ENCODE measurements around the gene ZNF644. TPM values are rescaled to one million over a fixed set of nuclear protein-coding genes. Genes with fewer than 3 reads are reported as not detected.

Gene ZNF644
- total and polyA plus RNA-seq, 11 donors: 15.2 to 46.6 (median 31.4) TPM

- no peak for ATAC-seq
- H3K4me3 ChIP-seq: no peak overlapping the region
- TF ChIP-seq CTCF (IDR thresholded peaks at IDR 0.05) (no peak), POLR2A (IDR thresholded peaks at IDR 0.05) (no peak)
- no peaks in the 10 kb centered on the region for H3K36me3 ChIP-seq
- DNase-seq: no peak
- H3K9me3 ChIP-seq: peaks cover 0 to 13% (median 0%) of the 10 kb centered on the region in 12 donors
- peaks cover 0 to 16% (median 4%) of the 10 kb centered on the region in 12 donors for H3K4me1 ChIP-seq
- H3K27ac ChIP-seq: no peak overlapping the region
- no peaks in the 10 kb centered on the region for H3K27me3 ChIP-seq
- intact Hi-C loops (cut with DNase I): loop anchor here in 1 of 10 donors (10.0 kb wide), 1 partner anchor 233 kb away; no protein-coding TSS in a partner anchor
Measured at GRCh38 chr1:90957497-90957896, 64.3 kb downstream of the ZNF644 start.

DNA sequence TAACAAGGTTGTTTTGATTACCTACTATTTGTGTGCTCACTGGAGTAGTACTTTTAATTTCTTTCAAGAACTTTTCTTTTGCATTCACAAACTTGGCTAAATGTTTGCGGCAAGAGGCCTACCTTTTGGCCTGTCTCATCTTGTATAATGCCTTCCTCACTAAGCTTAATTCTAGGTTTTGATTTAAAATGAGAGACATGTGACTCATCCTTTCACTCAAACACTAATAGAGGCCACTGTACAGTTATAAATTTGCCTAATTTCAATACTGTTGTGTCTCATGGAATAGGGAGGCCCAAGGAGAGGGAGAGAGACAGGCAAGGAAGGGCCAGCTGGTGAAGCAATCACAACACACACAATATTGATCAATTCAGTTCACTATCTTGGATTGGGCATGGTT is 66.1 kb downstream of the ZNF644 start:
- no peak for DNase-seq
- H3K27ac ChIP-seq: no peak overlapping the region
- intact Hi-C loops (cut with DNase I): loop anchor here in 1 of 10 donors (10.0 kb wide), 1 partner anchor 231 kb away; no protein-coding TSS in a partner anchor
- TF ChIP-seq CTCF (IDR thresholded peaks at IDR 0.05) (no peak), POLR2A (IDR thresholded peaks at IDR 0.05) (no peak)
- peaks cover 0 to 13% (median 0%) of the 10 kb centered on the region in 12 donors for H3K9me3 ChIP-seq
- 91 to 100% (median 94%) methylated on average over 1 of the region's 1 CpG for WGBS, 4 donors
- peaks cover 0 to 23% (median 4%) of the 10 kb centered on the region in 12 donors for H3K4me1 ChIP-seq
- H3K36me3 ChIP-seq: no peaks in the 10 kb centered on the region
- no peak overlapping the region for H3K4me3 ChIP-seq
- no peaks in the 10 kb centered on the region for H3K27me3 ChIP-seq
- no peak for ATAC-seq

- Histone ChIP-seq H3K9me3 (peaks cover 0 to 6% (median 0%) of the 10 kb centered on the region in 12 donors), H3K4me1 (peaks cover 0 to 25% (median 8%) of the 10 kb centered on the region in 12 donors), H3K27ac (no peak overlapping the region), H3K4me3 (no peak overlapping the region), H3K36me3 (no peaks in the 10 kb centered on the region), H3K27me3 (no peaks in the 10 kb centered on the region)
- DNase-seq (no peak), ATAC-seq (no peak)
- intact Hi-C loops (cut with DNase I): loop anchor here in 1 of 10 donors (10.0 kb wide), 1 partner anchor 228 kb away; no protein-coding TSS in a partner anchor
- no peak for TF ChIP-seq CTCF (IDR thresholded peaks at IDR 0.05)
- TF ChIP-seq POLR2A (IDR thresholded peaks at IDR 0.05): no peak
- WGBS, 4 donors: 69 to 74% (median 71%) methylated on average over 3 of the region's 3 CpGs
Measured at GRCh38 chr1:90952906-90953305, 68.9 kb downstream of the ZNF644 start.

DNA sequence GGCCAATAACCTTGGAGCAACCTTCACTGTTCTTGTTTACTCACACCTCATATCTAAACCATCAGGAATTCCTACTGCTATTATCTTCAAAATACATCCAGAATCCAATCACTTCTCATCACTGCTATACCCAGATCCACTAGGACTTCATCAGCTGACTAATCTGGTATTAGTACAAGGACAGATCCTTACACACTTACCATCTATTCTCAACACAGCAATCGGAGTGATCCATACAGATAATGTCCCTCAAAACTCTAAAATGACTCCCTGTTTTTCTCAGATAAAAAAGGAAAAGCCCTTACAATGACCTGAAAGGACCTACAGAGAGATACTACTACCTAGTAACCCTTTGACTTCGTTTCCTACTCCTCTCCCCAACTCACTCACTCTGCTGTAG is 70.8 kb downstream of the ZNF644 start:
- TF ChIP-seq CTCF (IDR thresholded peaks at IDR 0.05): no peak
- Histone ChIP-seq H3K4me3 (no peak overlapping the region), H3K27me3 (no peaks in the 10 kb centered on the region), H3K9me3 (peaks cover 0 to 6% (median 0%) of the 10 kb centered on the region in 12 donors), H3K27ac (no peak overlapping the region), H3K4me1 (peaks cover 0 to 25% (median 9%) of the 10 kb centered on the region in 12 donors), H3K36me3 (no peaks in the 10 kb centered on the region)
- DNase-seq: no peak
- WGBS, 4 donors: 78 to 86% (median 80%) methylated on average over 2 of the region's 2 CpGs
- no peak for ATAC-seq
- intact Hi-C loops (cut with DNase I): loop anchor here in 1 of 10 donors (10.0 kb wide), 1 partner anchor 226 kb away; no protein-coding TSS in a partner anchor

All from heart left ventricle (tissue), 16 donors.